ENCODE data around the gene MOSMO. TPM values are rescaled to one million over a fixed set of nuclear protein-coding genes. Genes with fewer than 3 reads are reported as not detected.

The MOSMO gene
- total RNA-seq, 1 donor from 2014 or later: 9.8 TPM

Other genes starting within 250 kb of the MOSMO start
- 9.6 and 28.3 TPM in 2 replicates for gene NPIPB4, start 150.4 kb upstream of the MOSMO start, total RNA-seq
- 229 and 282 TPM in 2 replicates for gene UQCRC2, start 54.8 kb upstream of the MOSMO start, total RNA-seq
- gene PDZD9, start 7.0 kb upstream of the MOSMO start, total RNA-seq: not detected in 2 replicates
- 0.13 TPM in 1 of 2 replicates, not detected in the other for gene VWA3A, start 84.4 kb downstream of the MOSMO start, total RNA-seq
- gene SDR42E2, start 154.4 kb downstream of the MOSMO start, total RNA-seq: 0.13 TPM in 2 replicates
- 33.8 and 35.1 TPM in 2 replicates for gene EEF2K, start 198.2 kb downstream of the MOSMO start, total RNA-seq